K562 (cell line): ENCODE data around the gene GALNT18. TPM values are rescaled to one million over a fixed set of nuclear protein-coding genes. Genes with fewer than 3 reads are reported as not detected.

ENCODE experiments used
- ATAC-seq: fragments of 200-7000 bp; cut with Tn5 transposase; 3 replicates; pipeline ENCODE4 v1.9.1; 2020; ENCODE audit warnings: moderate library complexity
- BruUV-seq: library from RNA; stranded (reverse); fragments of 400-500 nt; replicated peaks from 2 replicates; lab custom pipeline; 2021; lab: Mats Ljungman, UMichigan
- CTCF ChIA-PET: fragments of 300-600 bp; formaldehyde crosslinking; extraction: SDS; loops from one replicate; lab custom pipeline; 2021; ENCODE audit warnings: low intra/inter-chr PET ratio; lab: Yijun Ruan, JAX
- POLR2A ChIA-PET: fragments of 300-600, 350-650 bp; sonication (Branson Sonifier 250); formaldehyde crosslinking; extraction: SDS; loops from one replicate; lab custom pipeline; 2021; ENCODE audit warnings: antibody characterized with exemption, inconsistent platforms; lab: Yijun Ruan, JAX
- DNase-seq, 4 experiments: peaks; one replicate each; pipeline versions ENCODE4 v3.0.0 to v3.0.0-alpha.2; 2011 to 2018; ENCODE audit warnings: low spot score in 3 of 4, mixed read lengths in 3 of 4; ENCODE audit errors: extremely low read depth in 1 of 4
- FAIRE-seq: peaks from 2 replicates; lab custom pipeline; 2011; peaks lifted over from hg19 to GRCh38; lab: Jason Lieb, UNC
- H2AFZ ChIP-seq: 2 replicates; pipeline ENCODE4 v1.6.0; 2011; ENCODE audit warnings: low read depth, low read length, control low read depth, inconsistent platforms
- H3K27ac ChIP-seq: fragments of 200-600 bp; 3 replicates; pipeline ENCODE4 v1.8.0; 2011; ENCODE audit warnings: low read depth, mild to moderate bottlenecking, control low read depth, inconsistent platforms, low read length, moderate library complexity, mixed read lengths; ENCODE audit errors: extremely low read depth
- H3K27me3 ChIP-seq, 2 experiments: fragments of 300-600 bp in 1 of 2; 2 replicates in 1 of 2; 3 replicates in 1 of 2; pipeline versions ENCODE4 v1.6.0 to v1.8.0; 2011; ENCODE audit warnings: inconsistent platforms in 2 of 2, low read length in 2 of 2, mild to moderate bottlenecking in 1 of 2, mixed read lengths in 1 of 2, moderate library complexity in 1 of 2; ENCODE audit not compliant: control insufficient read depth in 2 of 2, insufficient read depth in 2 of 2
- H3K36me3 ChIP-seq: fragments of 300-600 bp; 3 replicates; pipeline ENCODE4 v1.8.0; 2011; ENCODE audit warnings: mild to moderate bottlenecking, low read length, inconsistent platforms; ENCODE audit not compliant: control insufficient read depth, insufficient read depth
- H3K4me1 ChIP-seq, 2 experiments: fragments of 200-600 bp in 1 of 2; replicated peaks in 1 of 2; 2 replicates in 1 of 2; 3 replicates in 1 of 2; pipeline versions ENCODE4 v1.5.1 to v1.8.0; 2011; ENCODE audit warnings: inconsistent platforms in 2 of 2, low read length in 2 of 2, mild to moderate bottlenecking in 1 of 2, mixed read lengths in 1 of 2, moderate library complexity in 1 of 2; ENCODE audit not compliant: control insufficient read depth in 2 of 2, insufficient read depth in 2 of 2
- H3K4me2 ChIP-seq: 2 replicates; pipeline ENCODE4 v1.6.1; 2011; ENCODE audit warnings: low read length, control low read depth, inconsistent platforms, mixed read lengths; ENCODE audit not compliant: insufficient read depth
- H3K4me3 ChIP-seq: fragments of 200-600 bp; sonication (generic), shearing (Covaris generic); 2 replicates; pipeline ENCODE4 v1.5.1; 2016; ENCODE audit warnings: control low read depth, inconsistent platforms
- H3K79me2 ChIP-seq: fragments of 200-600 bp; 3 replicates; pipeline ENCODE4 v1.8.0; 2011; ENCODE audit warnings: low read length, inconsistent platforms; ENCODE audit not compliant: control insufficient read depth, insufficient read depth
- H3K9ac ChIP-seq, 2 experiments: 2 replicates each; pipeline versions ENCODE4 v1.6.0 to v1.6.1; 2011; ENCODE audit warnings: low read depth in 2 of 2, low read length in 2 of 2, control low read depth in 1 of 2, inconsistent platforms in 1 of 2, mild to moderate bottlenecking in 1 of 2, mixed read lengths in 1 of 2; ENCODE audit not compliant: insufficient read depth in 1 of 2
- H3K9me1 ChIP-seq: one replicate; pipeline ENCODE4 v1.6.0; 2011; ENCODE audit warnings: inconsistent platforms, mild to moderate bottlenecking, low read length, moderate library complexity; ENCODE audit not compliant: control insufficient read depth, insufficient read depth
- H3K9me3 ChIP-seq: replicated peaks from 2 replicates; pipeline ENCODE4 v1.5.1; 2011; ENCODE audit warnings: low read depth, low read length, inconsistent platforms; ENCODE audit not compliant: control insufficient read depth, insufficient read depth
- H4K20me1 ChIP-seq: replicated peaks from 2 replicates; pipeline ENCODE4 v1.6.1; 2011; ENCODE audit warnings: low read length, inconsistent platforms, mixed read lengths; ENCODE audit not compliant: control insufficient read depth, insufficient read depth
- ATF3 ChIP-seq, 2 experiments: fragments of 450-650 bp in 1 of 2; sonication (generic) in 1 of 2; formaldehyde crosslinking in 1 of 2; IDR thresholded peaks in 1 of 2; conservative IDR thresholded peaks in 1 of 2; 2 replicates each; pipeline versions ENCODE4 v1.6.1 to v1.8.1; 2016 to 2023; ENCODE audit warnings: mild to moderate bottlenecking in 2 of 2, moderate library complexity in 2 of 2, inconsistent platforms in 1 of 2, missing genetic modification reagents in 1 of 2
- E2F8 ChIP-seq: fragments of 450-650 bp; IDR thresholded peaks from 2 replicates; pipeline ENCODE4 v1.7.1; 2018; ENCODE audit warnings: mild to moderate bottlenecking, low read depth; ENCODE audit not compliant: partially characterized antibody
- ELK1 ChIP-seq: sonication (generic); formaldehyde crosslinking; IDR thresholded peaks from 2 replicates; pipeline ENCODE4 v1.8.1; 2022; ENCODE audit warnings: missing genetic modification reagents
- FOXA1 ChIP-seq: fragments of 450-650 bp; IDR thresholded peaks from 2 replicates; pipeline ENCODE4 v1.6.1; 2016; ENCODE audit warnings: mild to moderate bottlenecking, borderline replicate concordance
- GATAD2B ChIP-seq: fragments of 450-650 bp; IDR thresholded peaks from 2 replicates; pipeline ENCODE4 v1.6.1; 2017; ENCODE audit warnings: mild to moderate bottlenecking, borderline replicate concordance
- ILK ChIP-seq: fragments of 450-650 bp; IDR thresholded peaks from 2 replicates; pipeline ENCODE4 v1.6.1; 2016; ENCODE audit warnings: missing genetic modification characterization, low read depth, mild to moderate bottlenecking, missing compliant biosample characterization, moderate library complexity, borderline replicate concordance
- MCM5 ChIP-seq: fragments of 450-650 bp; IDR thresholded peaks from 2 replicates; pipeline ENCODE4 v1.6.1; 2016; ENCODE audit warnings: low read depth
- MTF1 ChIP-seq: fragments of 250-450 bp; sonication (Bioruptor Pico); IDR thresholded peaks from 2 replicates; pipeline ENCODE4 v1.9.0; 2021; ENCODE audit warnings: moderate library complexity, mild to moderate bottlenecking, inconsistent platforms, borderline replicate concordance
- RBM15 ChIP-seq: fragments of 200-400 bp; formaldehyde crosslinking; IDR thresholded peaks from 2 replicates; pipeline ENCODE4 v1.6.1; 2018; ENCODE audit warnings: mild to moderate bottlenecking, low read length, moderate library complexity; ENCODE audit not compliant: insufficient read depth
- RUNX1 ChIP-seq: sonication (generic); IDR thresholded peaks from 2 replicates; pipeline ENCODE4 v1.6.1; 2016; ENCODE audit warnings: antibody characterized with exemption, low read depth
- STAT5A ChIP-seq: IDR thresholded peaks from 2 replicates; pipeline ENCODE4 v1.6.1; 2012; ENCODE audit warnings: low read length, inconsistent platforms, borderline replicate concordance
- XRCC4 ChIP-seq: IDR thresholded peaks from one replicate; pipeline ENCODE4 v1.6.1; 2011; ENCODE audit not compliant: insufficient read depth, insufficient read length; ENCODE audit errors: extremely low read depth
- ZNF347 ChIP-seq: fragments of 450-650 bp; formaldehyde crosslinking; IDR thresholded peaks from 2 replicates; pipeline ENCODE4 v1.4.0; 2020; ENCODE audit warnings: low read depth, mild to moderate bottlenecking, moderate library complexity
- ZSCAN32 ChIP-seq: fragments of 450-650 bp; formaldehyde crosslinking; IDR thresholded peaks from 2 replicates; pipeline ENCODE4 v1.4.0; 2020; ENCODE audit warnings: mild to moderate bottlenecking, moderate library complexity
- WGBS: fragments of 100-300 bp; shearing (Covaris generic); methylation state at CpG from one replicate; pipeline ENCODE4 v1.1.6; 2016; ENCODE audit warnings: low coverage, mixed read lengths; ENCODE audit not compliant: insufficient coverage; ENCODE audit errors: missing lambda C conversion rate; 5-methylcytosine and 5-hydroxymethylcytosine counted together
- in situ Hi-C: fragments of 300-500 bp; cut with MboI; formaldehyde crosslinking; loops from 4 replicates; pipeline ENCODE4 v1.15.0; 2018; ENCODE audit warnings: inconsistent platforms, mixed read lengths
- intact Hi-C: fragments of 100-400 bp; cut with micrococcal nuclease; formaldehyde crosslinking; loops from 2 replicates; pipeline ENCODE4 v1.14.2; 2022
- polyA plus RNA-seq, 8 experiments: library from polyadenylated mRNA; depleted of rRNA in 4 of 8; stranded (reverse) in 5 of 8; unstranded in 3 of 8; fragments of >200 nt; fragmentation: Nextera tagmentation in 2 of 8; fragmentation: Illumina TruSeq in 1 of 8; extraction: Ambion mirVana in 2 of 8; extraction: Trizol in 1 of 8; gene quantifications; 2 replicates each; pipeline versions ENCODE4 v1.2.1 to v1.2.3, GENCODE V29; 2011 to 2014; ENCODE audit warnings: inconsistent platforms in 1 of 8, missing spikeins in 1 of 8
- total RNA-seq, 7 experiments: library from RNA; depleted of rRNA in 6 of 7; stranded (reverse); fragments of >200 nt in 6 of 7; fragmentation: Illumina TruSeq in 2 of 7; extraction: Trizol in 2 of 7; gene quantifications; 2 replicates each; pipeline versions ENCODE4 v1.2.1 to v1.2.3, GENCODE V29; 2011 to 2021; ENCODE audit warnings: low replicate concordance in 1 of 7

The GALNT18 gene
- total and polyA plus RNA-seq, 9 of the 15 experiments (the other 6 are each of a cell fraction or from before 2014, with no cell fraction given): not detected

GRCh38 chr11:11250470-11250869, 371.3 kb downstream of the GALNT18 start:
- H3K9me1 ChIP-seq: no peaks in the 10 kb centered on the region
- H3K27ac ChIP-seq: no peak overlapping the region
- FAIRE-seq: no peak
- peaks cover 0 to 18% of the 10 kb centered on the region in 2 experiments; a peak in 2 of 5 replicates for H3K27me3 ChIP-seq
- CTCF ChIA-PET: no interaction called here
- no peak overlapping the region for H3K4me3 ChIP-seq
- H3K4me1 ChIP-seq: no peaks in the 10 kb centered on the region
- intact Hi-C loops: no loop called here
- no peaks in the 10 kb centered on the region for H3K79me2 ChIP-seq
- H2AFZ ChIP-seq: no peak overlapping the region
- no peaks in the 10 kb centered on the region for H3K9me3 ChIP-seq
- no peak for DNase-seq
- H3K36me3 ChIP-seq: no peaks in the 10 kb centered on the region
- no peak overlapping the region for H3K4me2 ChIP-seq
- POLR2A ChIA-PET: no interaction called here
- 0% methylated on average over 2 of the region's 2 CpGs for WGBS
- BruUV-seq: no TSS peak
- no peaks in the 10 kb centered on the region; the same call in 1 of the 2 replicates for H4K20me1 ChIP-seq
- no peak for ATAC-seq
- in situ Hi-C loops: loop anchor here (25.0 kb wide), 1 partner anchor 463 kb away; no protein-coding TSS in a partner anchor
- H3K9ac ChIP-seq: no peak overlapping the region
- TF ChIP-seq ZSCAN32 (CRISPR knock-in tag) (no peak), RUNX1 (no peak), ZNF347 (CRISPR knock-in tag) (no peak), XRCC4 (no peak), STAT5A (no peak), E2F8 (no peak), RBM15 (no peak), ELK1 (CRISPR knock-in tag) (no peak), GATAD2B (no peak), FOXA1 (no peak), MTF1 (CRISPR knock-in tag) (no peak), MCM5 (no peak), ILK (tag) (no peak), ATF3 (IDR thresholded peaks at IDR 0.05) (peak; percentile 45), ATF3 (CRISPR knock-in tag; conservative IDR thresholded peaks at IDR 0.05) (no peak)
